HL-60/S4 treated with phorbol 12-myristate 13-acetate at 8.2 ng/mL for 4 days and 3 days (cell line): ENCODE results near the gene NLE1.
"Not testable (repeated sequence)": the region's sequence is repeated elsewhere in the genome, so short reads cannot be mapped to it uniquely, and the experiment has no call there.

ENCODE experiments used
- in situ Hi-C: fragments of 300-500 bp; cut with MboI; formaldehyde crosslinking; loops from 2 replicates; pipeline ENCODE4 v1.15.0; 2022; ENCODE audit warnings: low sequenced_read_pairs

NLE1 gene

GRCh38 chr17:35141681-35142466, at the start of gene NLE1:
TSS of gene NLE1 (minus strand) at chr17:35142303. CDS start at chr17:35142275, 28 bp downstream.
- in situ Hi-C loops: no loop called here

DNA sequence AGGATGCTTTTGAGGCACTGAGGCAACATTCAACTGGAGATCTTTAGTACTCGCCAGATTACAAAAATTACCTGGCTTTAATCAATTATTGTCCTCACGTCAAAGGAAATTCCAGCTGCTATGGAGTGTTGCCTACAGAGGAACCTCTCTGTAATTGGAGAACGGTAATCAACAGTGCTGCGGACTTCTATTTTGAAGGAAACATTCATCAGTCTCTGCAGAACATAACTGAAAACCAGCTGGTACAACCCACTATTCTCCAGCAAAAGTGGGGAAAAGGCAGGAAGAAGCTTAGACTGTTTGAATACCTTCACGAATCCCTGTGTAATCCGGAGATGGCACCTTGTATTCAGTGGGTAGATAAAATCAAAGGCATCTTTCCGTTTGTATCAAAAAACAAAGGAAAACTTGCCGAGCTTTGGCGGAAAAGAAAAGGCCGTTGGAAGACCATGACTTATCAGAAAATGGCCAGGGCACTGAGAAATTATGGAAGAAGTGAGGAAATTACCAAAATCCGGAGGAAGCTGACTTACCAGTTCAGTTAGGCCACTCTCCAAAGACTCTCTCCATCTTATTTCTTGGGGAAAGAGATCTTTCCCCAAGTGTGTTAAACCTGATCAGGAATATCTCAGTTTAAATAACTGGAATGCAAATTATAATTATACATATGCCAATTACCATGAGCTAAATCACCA, 49.0 kb upstream of the NLE1 start:
- in situ Hi-C loops: no loop called here

DNA sequence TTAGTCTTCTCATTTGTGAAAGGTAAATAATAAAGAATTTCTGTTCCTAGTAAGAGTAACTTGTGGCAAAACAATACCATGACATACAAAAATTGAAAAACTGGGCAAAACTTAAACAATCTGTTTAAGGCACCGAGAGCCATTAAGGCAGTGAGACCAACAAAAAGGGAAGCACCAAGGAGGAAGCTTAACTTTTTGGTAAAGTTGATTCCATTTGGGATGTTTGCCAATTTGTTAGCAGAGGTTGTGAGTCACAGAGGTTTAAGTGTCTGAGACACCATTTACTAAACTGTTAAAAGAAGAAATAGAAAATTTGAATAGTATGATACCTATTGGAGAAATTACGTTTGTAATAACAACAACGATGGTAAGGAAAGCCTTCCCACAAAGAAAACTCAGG, 47.2 kb upstream of the NLE1 start:
- in situ Hi-C loops: no loop called here

DNA sequence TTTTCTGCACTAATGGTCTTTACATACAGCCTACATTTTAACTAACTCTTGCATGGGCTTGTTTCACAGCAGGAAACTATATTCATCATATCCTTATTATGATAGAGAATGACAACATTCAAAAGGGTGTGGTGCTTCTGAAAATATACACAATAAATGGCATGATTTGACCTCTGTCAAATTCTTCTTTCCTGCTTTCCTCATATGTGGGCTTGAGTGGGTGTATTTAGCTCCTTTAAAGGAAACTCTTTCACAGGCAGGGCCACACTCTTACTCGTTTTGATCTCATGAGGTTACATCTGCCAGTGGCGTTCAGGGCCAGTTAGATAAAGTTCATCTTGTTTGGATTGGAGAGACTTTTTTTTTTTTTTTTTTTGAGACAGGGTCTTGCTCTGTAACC, 46.0 kb upstream of the NLE1 start:
- in situ Hi-C loops: no loop called here

- in situ Hi-C loops: no loop called here
These were observed 45.4 kb upstream of the NLE1 start for GRCh38 chr17:35187481-35187880.

- in situ Hi-C loops: no loop called here
These were observed 43.7 kb upstream of the NLE1 start for GRCh38 chr17:35185849-35186248.

DNA sequence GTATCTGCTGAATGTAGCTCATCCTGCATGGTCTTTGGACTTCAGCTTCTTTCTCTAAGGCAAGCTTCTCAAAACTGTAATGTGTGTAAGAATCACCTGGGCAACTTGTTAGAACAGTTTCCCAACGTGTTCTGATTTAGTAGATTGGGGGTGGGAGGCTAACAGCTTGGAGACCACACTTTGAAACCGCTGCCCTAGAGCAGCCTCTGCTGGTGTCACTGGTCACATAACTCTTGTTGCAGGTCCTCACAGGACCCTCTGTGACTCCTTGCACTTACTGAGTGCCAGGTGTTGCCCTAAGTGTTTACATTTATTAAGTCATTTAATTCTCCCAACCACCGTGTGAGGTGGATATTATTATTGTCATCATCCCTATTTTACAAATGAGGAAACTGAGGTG, 42.2 kb upstream of the NLE1 start:
- in situ Hi-C loops: no loop called here

DNA sequence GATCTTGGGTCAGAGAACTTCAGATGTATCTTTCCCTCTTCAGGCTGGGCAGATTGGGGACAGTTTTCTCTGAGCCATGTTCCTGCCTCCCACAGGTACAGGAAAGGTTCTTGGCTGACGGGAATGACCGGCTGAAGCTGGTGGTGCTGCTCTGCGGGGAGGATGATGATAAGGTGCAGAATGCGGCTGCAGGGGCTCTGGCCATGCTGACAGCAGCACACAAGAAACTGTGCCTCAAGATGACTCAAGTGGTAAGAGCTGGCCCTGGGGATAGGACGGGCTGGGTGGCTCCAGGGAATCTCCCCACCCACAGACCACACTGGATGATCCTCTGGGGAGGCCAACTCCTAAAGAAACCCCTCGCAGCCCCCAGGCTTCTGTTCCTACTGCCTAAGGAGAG, 41.2 kb upstream of the NLE1 start:
- in situ Hi-C loops: no loop called here

- in situ Hi-C loops: not testable (repeated sequence)
These were observed 37.3 kb upstream of the NLE1 start for GRCh38 chr17:35179379-35179778.

GRCh38 chr17:35176897-35177296, 34.8 kb upstream of the NLE1 start:
- in situ Hi-C loops: no loop called here

DNA sequence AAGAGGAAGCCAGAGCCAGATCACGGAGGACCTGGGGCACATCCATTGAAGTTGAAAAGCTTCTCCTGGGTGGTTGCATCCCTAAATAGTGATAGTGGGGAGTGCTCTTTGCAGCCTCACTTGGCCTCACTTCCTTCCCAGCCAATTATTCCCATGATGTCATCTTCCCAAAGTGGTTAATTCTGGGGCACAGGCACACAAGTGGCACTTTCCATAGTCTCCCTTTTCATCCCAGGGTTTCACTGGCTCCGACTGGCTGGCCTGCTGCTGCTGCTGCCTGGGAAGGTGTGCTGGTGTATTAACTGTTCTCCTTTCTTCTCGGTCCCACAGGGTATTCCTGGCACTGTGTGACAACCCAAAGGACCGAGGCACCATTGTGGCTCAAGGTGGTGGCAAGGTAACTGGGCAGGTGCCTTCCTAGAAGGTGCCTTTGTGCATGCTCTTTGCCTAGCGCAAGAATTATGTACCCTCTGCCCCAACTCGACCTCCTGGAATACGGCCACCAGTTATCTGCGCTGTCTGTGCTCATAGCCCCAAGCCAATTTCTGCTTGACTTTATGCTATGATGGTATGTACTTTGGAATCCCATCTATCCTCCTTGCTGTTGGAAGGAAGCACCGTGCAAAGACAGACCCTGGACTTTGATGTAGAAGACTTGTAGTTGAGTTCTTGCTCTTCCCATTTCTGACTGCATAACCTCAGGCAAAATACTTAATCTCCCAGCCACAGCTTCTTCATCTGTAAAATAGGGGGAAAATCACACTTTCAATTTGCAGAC, 33.7 kb upstream of the NLE1 start:
- in situ Hi-C loops: no loop called here

DNA sequence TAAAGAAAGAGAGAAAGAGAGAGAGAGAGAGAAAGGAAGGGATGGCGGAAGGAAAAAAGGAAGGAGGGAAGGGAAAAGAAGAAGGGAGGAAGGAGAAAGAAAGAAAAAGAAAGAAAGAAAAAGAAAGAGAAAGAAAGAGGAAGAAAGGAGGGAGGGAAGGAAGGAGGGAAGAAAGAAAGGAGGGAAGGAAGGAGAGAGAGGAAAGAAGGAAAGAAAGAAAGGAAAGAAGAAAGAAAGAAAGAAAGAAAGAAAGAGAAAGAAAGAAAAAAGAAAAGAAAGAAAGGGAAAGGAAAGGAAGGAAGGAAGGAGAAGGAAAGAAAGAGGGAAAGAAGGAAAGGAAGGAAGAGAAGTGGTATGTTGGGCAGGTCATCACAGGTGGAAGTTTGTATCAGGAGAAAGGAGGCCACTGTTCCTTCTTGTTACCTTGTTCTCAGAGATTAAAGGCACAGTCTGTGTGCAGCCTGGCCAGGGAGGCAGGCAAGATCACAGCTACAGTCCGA, 32.8 kb upstream of the NLE1 start:
- in situ Hi-C loops: no loop called here

GRCh38 chr17:35172321-35172720, 30.2 kb upstream of the NLE1 start:
- in situ Hi-C loops: not testable (repeated sequence)

GRCh38 chr17:35171834-35172233, 29.7 kb upstream of the NLE1 start:
- in situ Hi-C loops: no loop called here

DNA sequence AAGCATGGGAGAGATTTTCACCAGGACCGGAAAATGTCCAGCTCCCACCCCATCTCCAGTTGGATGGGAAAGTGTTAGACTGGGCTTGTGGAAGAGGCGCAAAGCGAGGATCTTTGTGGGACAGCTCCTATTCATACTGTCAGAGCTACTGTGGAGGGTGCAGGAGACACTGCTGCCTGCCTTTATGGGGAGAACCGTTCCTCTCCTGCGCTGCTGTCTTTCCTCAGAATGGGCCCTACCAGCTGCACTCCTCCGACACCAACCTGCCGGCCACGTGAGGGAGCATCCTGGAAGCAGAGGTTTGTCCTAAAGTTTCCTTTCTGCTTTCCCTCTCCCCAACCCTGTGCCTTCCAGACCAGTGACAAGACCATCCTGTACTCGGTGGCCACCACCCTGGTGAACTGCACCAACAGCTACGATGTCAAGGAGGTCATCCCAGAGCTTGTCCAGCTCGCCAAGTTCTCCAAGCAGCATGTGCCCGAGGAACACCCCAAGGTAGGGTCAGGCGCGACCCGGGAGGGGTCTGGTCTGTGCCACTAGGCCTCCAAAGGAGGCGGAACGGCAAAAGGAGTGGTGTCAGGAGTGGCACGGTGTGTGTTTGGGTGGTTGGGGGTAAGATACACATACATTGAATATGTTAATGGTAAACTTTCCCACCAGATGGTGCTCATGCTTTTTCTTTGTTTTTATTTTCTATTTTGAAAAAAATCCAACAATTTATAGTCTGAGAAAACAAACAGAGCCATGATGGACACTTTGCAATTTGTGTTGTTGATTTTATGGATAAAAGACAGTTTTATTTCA, 29.1 kb upstream of the NLE1 start:
- in situ Hi-C loops: no loop called here

DNA sequence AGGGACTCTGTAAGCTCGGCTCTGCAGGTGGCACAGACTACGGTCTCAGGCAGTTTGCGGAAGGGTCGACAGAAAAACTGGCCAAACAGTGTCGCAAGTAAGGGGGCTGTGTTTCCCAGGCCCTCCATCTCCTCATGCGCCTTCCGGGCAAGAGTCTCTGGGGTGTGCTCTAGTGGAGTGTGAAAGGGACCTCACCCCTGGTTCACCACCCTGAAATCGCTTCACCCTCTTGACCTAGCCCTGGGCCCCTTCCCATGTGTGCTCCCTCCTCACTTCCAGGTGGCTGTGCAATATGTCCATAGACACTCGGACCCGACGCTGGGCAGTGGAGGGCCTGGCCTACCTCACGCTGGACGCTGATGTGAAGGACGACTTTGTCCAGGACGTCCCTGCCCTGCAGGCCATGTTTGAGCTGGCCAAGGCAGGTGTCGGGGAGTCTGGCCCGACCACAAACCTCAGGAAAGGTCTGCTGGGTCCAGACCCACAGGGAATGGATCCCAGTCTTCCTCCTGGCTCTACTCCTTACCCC, 27.8 kb upstream of the NLE1 start:
- in situ Hi-C loops: loop anchor here (10.0 kb wide), 1 partner anchor 365 kb away; the partner anchor contains the start of gene SLFN12L

- in situ Hi-C loops: loop anchor here (10.0 kb wide), 1 partner anchor 367 kb away; the partner anchor contains the start of gene SLFN12L
These were observed 25.6 kb upstream of the NLE1 start for GRCh38 chr17:35167666-35168065.

- in situ Hi-C loops: loop anchor here (10.0 kb wide), 1 partner anchor 368 kb away; the partner anchor contains the start of gene SLFN12L
These were observed 24.9 kb upstream of the NLE1 start for GRCh38 chr17:35167046-35167445.

DNA sequence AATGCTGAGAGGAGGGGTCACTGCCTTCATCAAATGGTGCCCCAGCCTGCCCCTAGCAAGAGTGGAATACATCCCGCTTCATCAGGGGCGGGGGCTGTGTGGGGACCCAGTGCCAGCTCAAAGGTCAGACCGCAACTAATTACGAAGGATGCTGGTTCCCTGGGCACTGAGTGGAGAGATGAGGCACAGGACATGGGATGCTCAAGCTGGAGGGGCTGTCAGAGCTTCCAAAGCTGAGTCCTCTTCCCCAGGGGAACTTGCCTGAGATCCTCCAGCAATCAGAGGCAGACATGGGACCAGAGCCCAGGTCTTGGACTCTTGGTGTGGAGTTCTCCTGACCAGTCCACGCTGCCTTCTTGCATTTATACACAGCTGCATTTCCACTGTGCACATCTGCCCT, 24.4 kb upstream of the NLE1 start:
- in situ Hi-C loops: loop anchor here (10.0 kb wide), 1 partner anchor 368 kb away; the partner anchor contains the start of gene SLFN12L

GRCh38 chr17:35164716-35165115, 22.6 kb upstream of the NLE1 start:
- in situ Hi-C loops: loop anchor here (10.0 kb wide), 1 partner anchor 370 kb away; the partner anchor contains the start of gene SLFN12L
